BLaER1 (cell line): ENCODE measurements around the gene NXPH4.

ENCODE experiments used
- H3K27ac ChIP-seq: shearing (Covaris generic); formaldehyde crosslinking; 2 replicates; pipeline ENCODE4 v1.8.1; 2022
- H3K27me3 ChIP-seq: shearing (Covaris generic); formaldehyde crosslinking; 2 replicates; pipeline ENCODE4 v1.8.1; 2022
- H3K36me3 ChIP-seq: shearing (Covaris generic); formaldehyde crosslinking; 2 replicates; pipeline ENCODE4 v1.8.1; 2022
- H3K4me1 ChIP-seq: shearing (Covaris generic); formaldehyde crosslinking; 2 replicates; pipeline ENCODE4 v1.8.1; 2022
- H3K4me2 ChIP-seq: shearing (Covaris generic); formaldehyde crosslinking; 2 replicates; pipeline ENCODE4 v1.8.1; 2022
- H3K4me3 ChIP-seq: shearing (Covaris generic); formaldehyde crosslinking; 2 replicates; pipeline ENCODE4 v1.8.1; 2022
- H3K9ac ChIP-seq: shearing (Covaris generic); formaldehyde crosslinking; 2 replicates; pipeline ENCODE4 v1.8.1; 2022
- H3K9me3 ChIP-seq: shearing (Covaris generic); formaldehyde crosslinking; 2 replicates; pipeline ENCODE4 v1.8.1; 2022
- H4K20me1 ChIP-seq: shearing (Covaris generic); formaldehyde crosslinking; 2 replicates; pipeline ENCODE4 v1.8.1; 2022
- Cebpa-rat ChIP-seq: shearing (Covaris generic); IDR thresholded peaks from 2 replicates; pipeline ENCODE4 v1.8.1; 2022

The NXPH4 gene

DNA sequence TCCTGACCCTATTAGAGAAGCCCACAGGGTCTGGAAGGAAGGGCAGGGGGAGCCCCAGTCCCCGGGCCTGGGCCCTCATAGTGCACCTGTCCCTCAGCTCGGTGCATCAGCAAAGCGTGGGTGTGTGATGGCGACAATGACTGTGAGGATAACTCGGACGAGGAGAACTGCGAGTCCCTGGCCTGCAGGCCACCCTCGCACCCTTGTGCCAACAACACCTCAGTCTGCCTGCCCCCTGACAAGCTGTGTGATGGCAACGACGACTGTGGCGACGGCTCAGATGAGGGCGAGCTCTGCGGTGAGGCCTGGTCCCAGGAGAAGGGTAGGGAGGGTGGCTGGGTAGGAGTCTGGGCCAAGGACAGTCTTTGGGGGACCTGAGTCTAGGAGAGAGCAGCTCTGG is 42.9 kb upstream of the NXPH4 start:
- Histone ChIP-seq H3K36me3 (peaks cover 45% of the 10 kb centered on the region; the same call in 1 of the 2 replicates), H3K9me3 (no peaks in the 10 kb centered on the region), H3K9ac (no peak overlapping the region), H4K20me1 (no peaks in the 10 kb centered on the region), H3K27ac (no peak overlapping the region), H3K4me1 (peaks cover 31% of the 10 kb centered on the region), H3K27me3 (no peaks in the 10 kb centered on the region), H3K4me3 (no peak overlapping the region), H3K4me2 (peak overlapping the region; percentile 52)
- TF ChIP-seq Cebpa-rat: no peak

- H3K4me3 ChIP-seq: no peak overlapping the region
- no peaks in the 10 kb centered on the region for H3K9me3 ChIP-seq
- H4K20me1 ChIP-seq: no peaks in the 10 kb centered on the region
- no peak overlapping the region for H3K9ac ChIP-seq
- TF ChIP-seq Cebpa-rat: no peak
- H3K4me2 ChIP-seq: no peak overlapping the region
- H3K4me1 ChIP-seq: peaks cover 31% of the 10 kb centered on the region
- no peaks in the 10 kb centered on the region for H3K27me3 ChIP-seq
- H3K36me3 ChIP-seq: peaks cover 55% of the 10 kb centered on the region; the same call in 1 of the 2 replicates
- no peak overlapping the region for H3K27ac ChIP-seq
Observed at GRCh38 chr12:57175428-57176138, 41.0 kb upstream of the NXPH4 start.

GRCh38 chr12:57176139-57176477 is 40.5 kb upstream of the NXPH4 start:
- H3K9ac ChIP-seq: no peak overlapping the region
- peaks cover 31% of the 10 kb centered on the region for H3K4me1 ChIP-seq
- H3K36me3 ChIP-seq: peaks cover 58% of the 10 kb centered on the region; the same call in 1 of the 2 replicates
- no peak overlapping the region for H3K27ac ChIP-seq
- no peaks in the 10 kb centered on the region for H3K9me3 ChIP-seq
- H3K4me2 ChIP-seq: no peak overlapping the region
- no peaks in the 10 kb centered on the region for H3K27me3 ChIP-seq
- no peak overlapping the region for H3K4me3 ChIP-seq
- TF ChIP-seq Cebpa-rat: no peak
- no peaks in the 10 kb centered on the region for H4K20me1 ChIP-seq

DNA sequence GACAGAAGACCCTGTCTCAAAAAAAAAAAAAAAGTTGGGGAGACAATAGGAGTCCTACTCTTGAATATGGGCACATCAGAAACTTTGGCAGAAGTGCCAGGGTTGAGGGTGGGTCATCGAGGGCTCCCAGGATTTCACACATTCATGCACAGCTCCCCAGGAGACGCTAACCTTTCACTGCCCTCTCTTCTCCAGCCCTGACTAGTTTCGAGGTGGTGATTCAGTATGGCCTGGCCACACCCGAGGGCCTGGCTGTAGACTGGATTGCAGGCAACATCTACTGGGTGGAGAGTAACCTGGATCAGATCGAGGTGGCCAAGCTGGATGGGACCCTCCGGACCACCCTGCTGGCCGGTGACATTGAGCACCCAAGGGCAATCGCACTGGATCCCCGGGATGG is 39.7 kb upstream of the NXPH4 start:
- H3K9ac ChIP-seq: no peak overlapping the region
- peaks cover 58% of the 10 kb centered on the region; the same call in 1 of the 2 replicates for H3K36me3 ChIP-seq
- H3K27ac ChIP-seq: no peak overlapping the region

DNA sequence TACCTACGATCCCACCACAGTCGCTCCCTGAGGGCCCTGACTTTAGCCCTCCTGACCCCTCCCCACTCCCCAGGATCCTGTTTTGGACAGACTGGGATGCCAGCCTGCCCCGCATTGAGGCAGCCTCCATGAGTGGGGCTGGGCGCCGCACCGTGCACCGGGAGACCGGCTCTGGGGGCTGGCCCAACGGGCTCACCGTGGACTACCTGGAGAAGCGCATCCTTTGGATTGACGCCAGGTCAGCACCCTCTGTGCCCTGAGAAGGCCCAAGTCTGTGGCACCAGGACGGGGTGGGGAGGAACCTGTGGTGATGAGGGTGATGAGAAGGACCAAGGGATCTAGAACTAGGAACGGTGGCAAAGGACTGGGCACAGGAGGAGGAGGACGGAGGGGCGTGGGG is 39.2 kb upstream of the NXPH4 start:
- no peak for TF ChIP-seq Cebpa-rat
- Histone ChIP-seq H3K9me3 (no peaks in the 10 kb centered on the region), H3K27ac (no peak overlapping the region), H3K4me1 (peaks cover 31% of the 10 kb centered on the region), H3K9ac (no peak overlapping the region), H3K27me3 (no peaks in the 10 kb centered on the region), H3K36me3 (peaks cover 58% of the 10 kb centered on the region; the same call in 1 of the 2 replicates), H4K20me1 (no peaks in the 10 kb centered on the region), H3K4me3 (no peak overlapping the region), H3K4me2 (peak overlapping the region; percentile 44)

More for the DNA sequence above, 39.7 kb upstream of the NXPH4 start:
- Histone ChIP-seq H3K4me3 (no peak overlapping the region), H4K20me1 (no peaks in the 10 kb centered on the region), H3K27me3 (no peaks in the 10 kb centered on the region), H3K4me1 (peaks cover 31% of the 10 kb centered on the region), H3K4me2 (0 out of 2 replicates have a peak overlapping the region, but pooled peaks have one; percentile 44), H3K9me3 (no peaks in the 10 kb centered on the region)
- TF ChIP-seq Cebpa-rat: no peak

- no peak overlapping the region for H3K9ac ChIP-seq
- no peaks in the 10 kb centered on the region for H3K9me3 ChIP-seq
- H3K4me2 ChIP-seq: peak overlapping the region; percentile 44
- H3K36me3 ChIP-seq: peaks cover 58% of the 10 kb centered on the region; the same call in 1 of the 2 replicates
- H3K4me1 ChIP-seq: peaks cover 31% of the 10 kb centered on the region
- no peaks in the 10 kb centered on the region for H4K20me1 ChIP-seq
- no peak overlapping the region for H3K4me3 ChIP-seq
- no peaks in the 10 kb centered on the region for H3K27me3 ChIP-seq
- no peak for TF ChIP-seq Cebpa-rat
- no peak overlapping the region for H3K27ac ChIP-seq
Observed at GRCh38 chr12:57178213-57178612, 38.4 kb upstream of the NXPH4 start.

DNA sequence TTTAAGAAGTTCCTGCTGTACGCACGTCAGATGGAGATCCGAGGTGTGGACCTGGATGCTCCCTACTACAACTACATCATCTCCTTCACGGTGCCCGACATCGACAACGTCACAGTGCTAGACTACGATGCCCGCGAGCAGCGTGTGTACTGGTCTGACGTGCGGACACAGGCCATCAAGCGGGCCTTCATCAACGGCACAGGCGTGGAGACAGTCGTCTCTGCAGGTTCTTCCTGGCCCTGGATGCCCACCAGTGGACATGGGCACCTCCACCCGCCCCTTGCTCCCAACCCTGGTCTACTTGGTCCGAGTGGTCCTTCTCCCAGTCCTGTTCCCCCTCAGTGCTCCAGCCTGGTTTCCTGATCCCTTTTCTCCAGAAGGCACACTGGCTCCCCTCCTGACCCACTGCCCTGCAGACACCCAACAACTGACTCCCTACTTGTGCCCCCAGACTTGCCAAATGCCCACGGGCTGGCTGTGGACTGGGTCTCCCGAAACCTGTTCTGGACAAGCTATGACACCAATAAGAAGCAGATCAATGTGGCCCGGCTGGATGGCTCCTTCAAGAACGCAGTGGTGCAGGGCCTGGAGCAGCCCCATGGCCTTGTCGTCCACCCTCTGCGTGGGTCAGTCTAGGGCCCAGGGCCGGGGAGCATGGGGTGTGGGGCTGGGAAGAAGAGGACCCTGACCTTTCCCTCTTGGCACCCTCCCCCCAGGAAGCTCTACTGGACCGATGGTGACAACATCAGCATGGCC is 37.1 kb upstream of the NXPH4 start:
- Histone ChIP-seq H3K4me1 (peaks cover 19% of the 10 kb centered on the region), H3K4me3 (no peak overlapping the region), H3K27me3 (no peaks in the 10 kb centered on the region), H3K9ac (no peak overlapping the region), H3K36me3 (peaks cover 63% of the 10 kb centered on the region; the same call in 1 of the 2 replicates), H4K20me1 (no peaks in the 10 kb centered on the region), H3K27ac (no peak overlapping the region), H3K9me3 (no peaks in the 10 kb centered on the region), H3K4me2 (no peak overlapping the region)
- TF ChIP-seq Cebpa-rat: no peak

- TF ChIP-seq Cebpa-rat: no peak
- no peak overlapping the region for H3K27ac ChIP-seq
- no peaks in the 10 kb centered on the region for H4K20me1 ChIP-seq
- H3K4me3 ChIP-seq: no peak overlapping the region
- no peak overlapping the region for H3K4me2 ChIP-seq
- no peaks in the 10 kb centered on the region for H3K9me3 ChIP-seq
- H3K4me1 ChIP-seq: peaks cover 16% of the 10 kb centered on the region
- no peaks in the 10 kb centered on the region for H3K27me3 ChIP-seq
- H3K36me3 ChIP-seq: peaks cover 66% of the 10 kb centered on the region; the same call in 1 of the 2 replicates
- no peak overlapping the region for H3K9ac ChIP-seq
Observed at GRCh38 chr12:57180321-57180989, 36.1 kb upstream of the NXPH4 start.

DNA sequence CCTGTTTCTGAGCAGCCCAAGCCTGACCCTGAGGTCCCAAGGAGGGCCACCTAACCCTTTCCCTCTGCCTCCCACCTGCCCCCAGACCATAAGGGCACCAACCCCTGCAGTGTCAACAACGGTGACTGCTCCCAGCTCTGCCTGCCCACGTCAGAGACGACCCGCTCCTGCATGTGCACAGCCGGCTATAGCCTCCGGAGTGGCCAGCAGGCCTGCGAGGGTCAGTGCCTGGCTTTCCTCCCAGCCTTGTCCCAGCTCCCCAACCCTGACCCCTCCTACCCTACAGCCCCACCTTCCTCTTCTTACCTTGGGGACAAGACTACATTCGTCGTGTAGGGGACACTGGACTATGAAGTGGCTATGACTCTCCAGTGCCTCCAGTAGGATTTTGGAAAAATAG is 35.5 kb upstream of the NXPH4 start:
- H3K4me1 ChIP-seq: peaks cover 16% of the 10 kb centered on the region
- no peaks in the 10 kb centered on the region for H4K20me1 ChIP-seq
- no peak for TF ChIP-seq Cebpa-rat

More for the DNA sequence above, 35.5 kb upstream of the NXPH4 start:
- Histone ChIP-seq H3K36me3 (peaks cover 66% of the 10 kb centered on the region; the same call in 1 of the 2 replicates), H3K9ac (no peak overlapping the region), H3K27ac (no peak overlapping the region), H3K9me3 (no peaks in the 10 kb centered on the region), H3K27me3 (no peaks in the 10 kb centered on the region), H3K4me2 (no peak overlapping the region), H3K4me3 (no peak overlapping the region)
